HL-60 (cell line): ENCODE measurements around the gene E2F4.

Experiments
- DNase-seq, 2 experiments: peaks; one replicate each; pipeline ENCODE4 v3.0.0-alpha.2; 2010 to 2020; ENCODE audit warnings: low read depth in 1 of 2, low spot score in 1 of 2
- H3K27ac ChIP-seq: fragments of 250-450 bp; sonication (Bioruptor Pico); replicated peaks from 2 replicates; pipeline ENCODE4 v1.5.1; 2020; ENCODE audit warnings: mild to moderate bottlenecking, moderate library complexity
- H3K27me3 ChIP-seq: fragments of 250-450 bp; sonication (Bioruptor Pico); 2 replicates; pipeline ENCODE4 v1.5.1; 2021; ENCODE audit warnings: mild to moderate bottlenecking, moderate library complexity; ENCODE audit not compliant: insufficient read depth, poor library complexity, severe bottlenecking
- H3K4me3 ChIP-seq: replicated peaks from 2 replicates; pipeline ENCODE4 v1.5.1; 2011; ENCODE audit warnings: mild to moderate bottlenecking, control low read depth, low read length; ENCODE audit not compliant: insufficient read depth
- GABPA ChIP-seq: IDR thresholded peaks from 2 replicates; pipeline ENCODE4 v1.6.1; 2012; ENCODE audit warnings: low read depth
- POLR2AphosphoS5 ChIP-seq: IDR thresholded peaks from 2 replicates; pipeline ENCODE4 v1.6.1; 2012; ENCODE audit warnings: low read depth
- SPI1 ChIP-seq: IDR thresholded peaks from 2 replicates; pipeline ENCODE4 v1.6.1; 2012; ENCODE audit warnings: low read depth, mild to moderate bottlenecking, borderline replicate concordance
- TF ChIP-seq, protein P1 (sequence below): IDR thresholded peaks from one replicate; pipeline ENCODE4 v1.5.1; 2011; ENCODE audit warnings: low read length, control low read depth, inconsistent platforms; ENCODE audit not compliant: insufficient read depth
- TF ChIP-seq, protein P2 (sequence below): IDR thresholded peaks from 2 replicates; pipeline ENCODE4 v1.6.1; 2012; ENCODE audit warnings: low read depth; ENCODE audit not compliant: insufficient replicate concordance

The E2F4 gene

DNA sequence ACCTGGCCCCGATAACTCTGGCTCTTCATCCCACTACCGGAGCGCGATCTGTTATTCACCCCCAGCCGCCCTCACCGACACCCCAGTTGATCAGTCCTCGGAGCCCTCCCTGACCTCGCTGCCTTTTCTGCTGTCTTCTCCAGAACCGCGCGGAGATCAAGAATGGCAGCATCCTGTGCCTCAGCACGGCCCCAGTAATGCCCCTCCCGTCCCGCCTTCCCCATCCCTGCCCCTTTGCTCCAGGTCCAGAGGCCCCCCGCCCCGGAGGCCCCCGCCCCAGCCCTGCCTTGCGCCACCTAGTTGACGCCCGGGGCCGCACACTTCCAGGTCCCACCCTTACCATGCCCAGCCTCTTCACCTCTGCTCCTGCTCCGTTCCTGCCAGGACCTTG lies 7.8 kb downstream of the E2F4 start:
- Histone ChIP-seq H3K27me3 (no peaks in the 10 kb centered on the region), H3K4me3 (no peak overlapping the region), H3K27ac (no peak overlapping the region)
- TF ChIP-seq, protein P1, sequence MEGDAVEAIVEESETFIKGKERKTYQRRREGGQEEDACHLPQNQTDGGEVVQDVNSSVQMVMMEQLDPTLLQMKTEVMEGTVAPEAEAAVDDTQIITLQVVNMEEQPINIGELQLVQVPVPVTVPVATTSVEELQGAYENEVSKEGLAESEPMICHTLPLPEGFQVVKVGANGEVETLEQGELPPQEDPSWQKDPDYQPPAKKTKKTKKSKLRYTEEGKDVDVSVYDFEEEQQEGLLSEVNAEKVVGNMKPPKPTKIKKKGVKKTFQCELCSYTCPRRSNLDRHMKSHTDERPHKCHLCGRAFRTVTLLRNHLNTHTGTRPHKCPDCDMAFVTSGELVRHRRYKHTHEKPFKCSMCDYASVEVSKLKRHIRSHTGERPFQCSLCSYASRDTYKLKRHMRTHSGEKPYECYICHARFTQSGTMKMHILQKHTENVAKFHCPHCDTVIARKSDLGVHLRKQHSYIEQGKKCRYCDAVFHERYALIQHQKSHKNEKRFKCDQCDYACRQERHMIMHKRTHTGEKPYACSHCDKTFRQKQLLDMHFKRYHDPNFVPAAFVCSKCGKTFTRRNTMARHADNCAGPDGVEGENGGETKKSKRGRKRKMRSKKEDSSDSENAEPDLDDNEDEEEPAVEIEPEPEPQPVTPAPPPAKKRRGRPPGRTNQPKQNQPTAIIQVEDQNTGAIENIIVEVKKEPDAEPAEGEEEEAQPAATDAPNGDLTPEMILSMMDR = no peak
- no peak for DNase-seq

DNA sequence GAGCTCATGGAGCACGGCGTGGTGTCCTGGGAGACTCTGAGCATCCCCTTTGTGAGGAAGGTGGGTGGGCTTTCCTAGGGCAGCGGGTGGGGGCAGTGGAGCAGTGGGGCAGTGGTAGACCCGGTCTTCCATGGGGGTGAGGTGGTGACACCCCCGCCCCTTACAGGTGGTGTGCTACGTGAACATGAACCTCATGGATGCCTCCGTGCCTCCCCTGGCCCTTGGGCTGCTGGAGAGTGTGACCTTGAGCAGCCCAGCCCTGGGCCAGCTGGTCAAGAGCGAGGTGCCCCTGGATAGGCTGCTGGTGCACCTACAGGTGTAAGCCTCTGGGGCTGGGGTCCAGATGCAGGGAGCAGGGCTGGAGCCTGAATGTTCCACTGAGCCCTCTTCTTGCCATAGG lies 8.5 kb downstream of the E2F4 start:
- H3K4me3 ChIP-seq = no peak overlapping the region
- no peak for DNase-seq
- H3K27me3 ChIP-seq = no peaks in the 10 kb centered on the region
- H3K27ac ChIP-seq = no peak overlapping the region
- no peak for TF ChIP-seq SPI1
- TF ChIP-seq, protein P1 = no peak
- no peak for TF ChIP-seq GABPA
- TF ChIP-seq POLR2AphosphoS5 = no peak

DNA sequence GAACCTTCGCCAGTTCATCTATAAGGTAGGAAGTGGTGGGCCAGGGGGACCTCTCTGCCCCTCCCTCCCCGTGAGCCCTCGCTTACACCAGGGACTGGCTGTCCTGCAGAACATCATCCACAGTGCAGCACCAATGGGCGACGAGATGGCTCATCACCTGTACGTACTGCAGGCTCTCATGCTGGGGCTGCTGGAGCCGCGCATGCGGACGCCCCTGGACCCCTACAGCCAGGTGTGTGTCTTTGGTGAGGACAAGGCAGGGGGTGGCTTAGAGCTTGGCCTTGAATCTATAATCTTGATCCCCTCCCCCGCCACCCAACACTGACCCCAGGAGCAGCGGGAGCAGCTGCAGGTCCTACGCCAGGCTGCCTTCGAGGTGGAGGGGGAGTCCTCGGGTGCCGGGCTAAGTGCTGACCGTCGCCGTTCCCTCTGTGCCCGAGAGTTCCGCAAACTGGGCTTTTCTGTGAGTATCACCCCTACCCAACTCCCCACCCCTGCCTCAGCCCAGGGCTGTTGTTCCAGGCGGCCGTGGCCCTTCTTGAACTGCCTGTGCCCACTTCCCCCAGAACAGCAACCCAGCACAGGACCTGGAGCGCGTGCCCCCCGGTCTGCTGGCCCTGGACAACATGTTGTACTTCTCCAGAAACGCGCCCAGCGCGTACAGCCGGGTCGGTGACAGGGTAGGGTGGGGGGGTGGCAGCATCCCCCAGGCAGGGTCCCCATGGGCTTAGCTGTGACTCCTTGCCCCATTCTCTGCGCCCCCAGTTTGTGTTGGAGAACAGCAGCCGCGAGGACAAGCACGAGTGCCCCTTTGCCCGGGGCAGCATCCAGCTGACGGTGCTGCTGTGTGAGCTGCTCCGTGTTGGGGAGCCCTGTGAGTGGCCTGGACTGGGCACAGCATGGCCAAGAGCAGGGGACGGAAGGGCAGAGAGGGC lies 9.7 kb downstream of the E2F4 start:
- no peak for DNase-seq
- H3K27me3 ChIP-seq = no peaks in the 10 kb centered on the region
- no peak overlapping the region for H3K27ac ChIP-seq
- no peak overlapping the region for H3K4me3 ChIP-seq
- TF ChIP-seq POLR2AphosphoS5 = no peak
- no peak for TF ChIP-seq GABPA
- TF ChIP-seq SPI1 = no peak
- TF ChIP-seq, protein P1 = no peak
- TF ChIP-seq, protein P2, sequence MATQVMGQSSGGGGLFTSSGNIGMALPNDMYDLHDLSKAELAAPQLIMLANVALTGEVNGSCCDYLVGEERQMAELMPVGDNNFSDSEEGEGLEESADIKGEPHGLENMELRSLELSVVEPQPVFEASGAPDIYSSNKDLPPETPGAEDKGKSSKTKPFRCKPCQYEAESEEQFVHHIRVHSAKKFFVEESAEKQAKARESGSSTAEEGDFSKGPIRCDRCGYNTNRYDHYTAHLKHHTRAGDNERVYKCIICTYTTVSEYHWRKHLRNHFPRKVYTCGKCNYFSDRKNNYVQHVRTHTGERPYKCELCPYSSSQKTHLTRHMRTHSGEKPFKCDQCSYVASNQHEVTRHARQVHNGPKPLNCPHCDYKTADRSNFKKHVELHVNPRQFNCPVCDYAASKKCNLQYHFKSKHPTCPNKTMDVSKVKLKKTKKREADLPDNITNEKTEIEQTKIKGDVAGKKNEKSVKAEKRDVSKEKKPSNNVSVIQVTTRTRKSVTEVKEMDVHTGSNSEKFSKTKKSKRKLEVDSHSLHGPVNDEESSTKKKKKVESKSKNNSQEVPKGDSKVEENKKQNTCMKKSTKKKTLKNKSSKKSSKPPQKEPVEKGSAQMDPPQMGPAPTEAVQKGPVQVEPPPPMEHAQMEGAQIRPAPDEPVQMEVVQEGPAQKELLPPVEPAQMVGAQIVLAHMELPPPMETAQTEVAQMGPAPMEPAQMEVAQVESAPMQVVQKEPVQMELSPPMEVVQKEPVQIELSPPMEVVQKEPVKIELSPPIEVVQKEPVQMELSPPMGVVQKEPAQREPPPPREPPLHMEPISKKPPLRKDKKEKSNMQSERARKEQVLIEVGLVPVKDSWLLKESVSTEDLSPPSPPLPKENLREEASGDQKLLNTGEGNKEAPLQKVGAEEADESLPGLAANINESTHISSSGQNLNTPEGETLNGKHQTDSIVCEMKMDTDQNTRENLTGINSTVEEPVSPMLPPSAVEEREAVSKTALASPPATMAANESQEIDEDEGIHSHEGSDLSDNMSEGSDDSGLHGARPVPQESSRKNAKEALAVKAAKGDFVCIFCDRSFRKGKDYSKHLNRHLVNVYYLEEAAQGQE = no peak

DNA sequence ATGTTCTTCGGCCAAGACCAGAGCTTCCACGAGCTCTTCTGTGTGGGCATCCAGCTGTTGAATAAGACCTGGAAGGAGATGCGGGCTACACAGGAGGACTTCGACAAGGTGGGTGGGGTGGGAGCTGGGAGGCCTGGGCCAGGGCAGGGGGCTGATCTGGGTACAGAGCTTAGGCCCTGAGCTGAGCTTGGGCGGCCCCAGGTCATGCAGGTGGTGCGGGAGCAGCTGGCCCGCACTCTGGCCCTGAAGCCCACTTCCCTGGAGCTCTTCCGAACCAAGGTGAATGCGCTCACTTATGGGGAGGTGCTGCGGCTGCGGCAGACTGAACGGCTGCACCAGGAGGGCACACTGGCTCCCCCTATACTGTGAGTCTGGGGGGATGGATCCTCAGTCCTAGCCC lies 10.5 kb downstream of the E2F4 start:
- TF ChIP-seq SPI1 = no peak
- no peak for TF ChIP-seq POLR2AphosphoS5
- TF ChIP-seq, protein P1 = no peak
- TF ChIP-seq, protein P2 = no peak
- no peak for TF ChIP-seq GABPA
- DNase-seq = no peak
- Histone ChIP-seq H3K4me3 (no peak overlapping the region), H3K27me3 (no peaks in the 10 kb centered on the region), H3K27ac (no peak overlapping the region)
